Measurements from ENCODE around the gene TXNDC12.

- TF ChIP-seq CTCF (IDR thresholded peaks at IDR 0.05) (no peak), EZH2 (IDR thresholded peaks at IDR 0.05) (no peak), EZH2phosphoT487 (IDR thresholded peaks at IDR 0.05) (no peak)
These were observed 76.9 kb downstream of the TXNDC12 start for GRCh38 chr1:51978099-51978498.

Measured in neural progenitor cell (in vitro differentiated cells).